ENCODE data around the gene RETREG1. TPM values are rescaled to one million over a fixed set of nuclear protein-coding genes. Genes with fewer than 3 reads are reported as not detected.

The RETREG1 gene
- total and polyA plus RNA-seq, 2 donors (not counting 3 experiments of a cell fraction or from before 2014, with no cell fraction given), result 0.46 TPM; not detected in 1

- ChIA-PET CTCF (interaction anchor here (0.9 to 1.3 kb wide), 5 partner anchors 14 to 611 kb away, joined by 3 to 5 read pairs (median 4); no protein-coding TSS in a partner anchor), POLR2A (no interaction called here)
- intact Hi-C loops (cut with micrococcal nuclease) (no loop called here), dilution Hi-C loops (cut with MboI; ENCODE audit: extremely low pct_ligation_motif_present, low sequenced_read_pairs) (no loop called here)
- no TSS peak for BruUV-seq (replicated peaks)
- no peak for FAIRE-seq
- TF ChIP-seq GATA2 (IDR thresholded peaks at IDR 0.05; ENCODE audit: insufficient read depth, insufficient read length, low read depth, low read length) (no peak), JUN (IDR thresholded peaks at IDR 0.05; ENCODE audit: borderline replicate concordance, insufficient read depth, insufficient read length, low read depth) (no peak), EZH2 (IDR thresholded peaks at IDR 0.05; ENCODE audit: borderline replicate concordance, low read depth, low read length, severe bottlenecking) (no peak), POLR2A (IDR thresholded peaks at IDR 0.05; ENCODE audit: low read depth, low read length) (no peak), MYC (IDR thresholded peaks at IDR 0.05; ENCODE audit: low read depth, low read length) (no peak), FOS (IDR thresholded peaks at IDR 0.05; ENCODE audit: borderline replicate concordance, insufficient read depth, low read length) (no peak), POLR2AphosphoS5 (IDR thresholded peaks at IDR 0.05; ENCODE audit: insufficient read depth, low read depth, low read length) (no peak)
- TF ChIP-seq, protein P1, sequence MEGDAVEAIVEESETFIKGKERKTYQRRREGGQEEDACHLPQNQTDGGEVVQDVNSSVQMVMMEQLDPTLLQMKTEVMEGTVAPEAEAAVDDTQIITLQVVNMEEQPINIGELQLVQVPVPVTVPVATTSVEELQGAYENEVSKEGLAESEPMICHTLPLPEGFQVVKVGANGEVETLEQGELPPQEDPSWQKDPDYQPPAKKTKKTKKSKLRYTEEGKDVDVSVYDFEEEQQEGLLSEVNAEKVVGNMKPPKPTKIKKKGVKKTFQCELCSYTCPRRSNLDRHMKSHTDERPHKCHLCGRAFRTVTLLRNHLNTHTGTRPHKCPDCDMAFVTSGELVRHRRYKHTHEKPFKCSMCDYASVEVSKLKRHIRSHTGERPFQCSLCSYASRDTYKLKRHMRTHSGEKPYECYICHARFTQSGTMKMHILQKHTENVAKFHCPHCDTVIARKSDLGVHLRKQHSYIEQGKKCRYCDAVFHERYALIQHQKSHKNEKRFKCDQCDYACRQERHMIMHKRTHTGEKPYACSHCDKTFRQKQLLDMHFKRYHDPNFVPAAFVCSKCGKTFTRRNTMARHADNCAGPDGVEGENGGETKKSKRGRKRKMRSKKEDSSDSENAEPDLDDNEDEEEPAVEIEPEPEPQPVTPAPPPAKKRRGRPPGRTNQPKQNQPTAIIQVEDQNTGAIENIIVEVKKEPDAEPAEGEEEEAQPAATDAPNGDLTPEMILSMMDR (IDR thresholded peaks at IDR 0.05; ENCODE audit: extremely low read depth in 1 of 2, insufficient read depth in 1 of 2, low read depth in 1 of 2, low read length in 2 of 2), result no peak
- TF ChIP-seq, protein P2, sequence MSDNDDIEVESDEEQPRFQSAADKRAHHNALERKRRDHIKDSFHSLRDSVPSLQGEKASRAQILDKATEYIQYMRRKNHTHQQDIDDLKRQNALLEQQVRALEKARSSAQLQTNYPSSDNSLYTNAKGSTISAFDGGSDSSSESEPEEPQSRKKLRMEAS (IDR thresholded peaks at IDR 0.05; ENCODE audit: insufficient read depth, insufficient read length), result no peak
- H3K9me3 ChIP-seq (replicated peaks; ENCODE audit: control insufficient read depth, insufficient read depth, low read length), result no peaks in the 10 kb centered on the region
- no peaks in the 10 kb centered on the region for H3K79me2 ChIP-seq (ENCODE audit: control insufficient read depth, insufficient read depth, low read length)
- no peak overlapping the region for H3K27ac ChIP-seq (ENCODE audit: insufficient read depth, low read depth, low read length)
- H3K4me3 ChIP-seq (replicated peaks in 1 of 3; ENCODE audit: insufficient read depth in 1 of 3, low read depth in 1 of 3, low read length in 3 of 3), result no peak overlapping the region
- H3K9ac ChIP-seq (replicated peaks; ENCODE audit: extremely low read depth, insufficient read depth, low read length), result no peak overlapping the region
- no peak overlapping the region for H3K4me2 ChIP-seq (ENCODE audit: insufficient read depth, low read length)
- no peak overlapping the region for H2AFZ ChIP-seq (ENCODE audit: low read depth, low read length)
- no peak for DNase-seq (ENCODE audit: low read depth, low spot score)
- H3K27me3 ChIP-seq (ENCODE audit: control insufficient read depth in 2 of 2, insufficient read depth in 2 of 2, low read length in 2 of 2), result peaks cover 0 to 2% of the 10 kb centered on the region in 2 experiments
- H3K4me1 ChIP-seq (ENCODE audit: control insufficient read depth, extremely low read depth, insufficient read depth, low read length), result no peaks in the 10 kb centered on the region
- no peaks in the 10 kb centered on the region for H3K9me1 ChIP-seq (replicated peaks; ENCODE audit: control insufficient read depth, extremely low read depth, insufficient read depth, low read length)
- no peaks in the 10 kb centered on the region for H3K36me3 ChIP-seq (ENCODE audit: control insufficient read depth in 2 of 2, extremely low read depth in 1 of 2, insufficient read depth in 2 of 2, low read length in 2 of 2)
- no peaks in the 10 kb centered on the region for H4K20me1 ChIP-seq (replicated peaks; ENCODE audit: control insufficient read depth, extremely low read depth, insufficient read depth, low read length)
These were observed 37.5 kb downstream of the RETREG1 start for GRCh38 chr5:16579142-16579847.
